Pancreas (tissue), 10 donors: ENCODE results near the gene EGFLAM. TPM values are rescaled to one million over a fixed set of nuclear protein-coding genes. Genes with fewer than 3 reads are reported as not detected.

Source experiments
- ATAC-seq, 4 donors: fragments of 200-7000 bp; cut with Tn5 transposase; one replicate each; pipeline versions ENCODE4 v1.8.0 to v1.9.1; 2020; ENCODE audit warnings: mild to moderate bottlenecking in 4 of 4, moderate library complexity in 4 of 4
- DNase-seq, 6 donors: peaks; one replicate each; pipeline ENCODE4 v3.0.0-alpha.2; 2020
- FAIRE-seq: peaks from 2 replicates; lab custom pipeline; 2012; peaks lifted over from hg19 to GRCh38; lab: Jason Lieb, UNC
- H3K27ac ChIP-seq, 4 donors: fragments of 200-600 bp; sonication (generic); 1 replicate in 3 of 4; 2 replicates in 1 of 4; pipeline versions ENCODE4 v1.5.0 to v1.8.0; 2020
- H3K27me3 ChIP-seq, 4 donors: fragments of 200-600 bp; one replicate each; pipeline ENCODE4 v1.8.0; 2021
- H3K36me3 ChIP-seq, 3 donors: fragments of 200-600 bp; sonication (generic) in 1 of 3; one replicate each; pipeline versions ENCODE4 v1.5.0 to v1.8.0; 2020 to 2021
- H3K4me1 ChIP-seq, 3 donors: fragments of 200-600 bp; one replicate each; pipeline ENCODE4 v1.8.0; 2021
- H3K4me3 ChIP-seq, 4 donors: fragments of 200-600 bp; sonication (generic) in 2 of 4; one replicate each; pipeline versions ENCODE4 v1.5.0 to v1.8.0; 2020 to 2021
- H3K9me3 ChIP-seq, 4 donors: fragments of 200-600 bp; one replicate each; pipeline ENCODE4 v1.8.0; 2021
- WGBS, 2 donors: extraction: QIAGEN DNeasy Blood & Tissue Kit; methylation state at CpG; one replicate each; pipeline ENCODE4 v1.1.7; 2013; 5-methylcytosine and 5-hydroxymethylcytosine counted together
- intact Hi-C, 3 donors: fragments of 100-400 bp; cut with DNase I; formaldehyde crosslinking; loops; one replicate each; pipeline versions ENCODE4 v1.11.1 to v1.14.2; 2022
- polyA plus RNA-seq, 2 donors: library from polyadenylated mRNA; stranded (reverse); fragments of 200-250 nt; gene quantifications; one replicate each; pipeline ENCODE4 v1.2.3, GENCODE V29; 2013
- total RNA-seq, 6 donors: library from RNA; stranded (reverse); fragmentation: NEBNext Ultra II Directional in 4 of 6; extraction: Animal tissue kit (Norgen Biotek cat#: 25700) in 4 of 6; gene quantifications; one replicate each; pipeline versions ENCODE4 v1.2.1 to v1.2.4, GENCODE V29; 2021 to 2023
- TF ChIP-seq, protein P1 (sequence below), 4 donors: fragments of 200-600 bp; sonication (generic) in 3 of 4; IDR thresholded peaks; one replicate each; pipeline versions ENCODE4 v1.5.0 to v1.8.0; 2021; ENCODE audit warnings: antibody characterized with exemption in 4 of 4
- donor health status: healthy with polysubstance abuse.
- donor health status: DM: no; HTN: no; CAD: no; lungs with moderate emphysema.
- donor health status: DM: no; HTN: no; CAD: no.
- donor health status: control.
- donor health status: control.
- donor health status: Bipolar disorder and iron deficiency.
- donor health status: DM: yes; HTN: yes; CAD: no.
- donor health status: DM: no; HTN: no; CAD: no.
- donor health status: DM: no; HTN: no; CAD: no.
- donor health status: DM: yes; HTN: yes; CAD: no.

The EGFLAM gene
- total and polyA plus RNA-seq, 8 donors = 0.73 to 2.4 (median 1.1) TPM

- no peak for ATAC-seq
- Histone ChIP-seq H3K36me3 (no peaks in the 10 kb centered on the region), H3K4me3 (no peak overlapping the region), H3K4me1 (no peaks in the 10 kb centered on the region), H3K27me3 (no peaks in the 10 kb centered on the region), H3K9me3 (no peaks in the 10 kb centered on the region), H3K27ac (no peak overlapping the region)
- WGBS, 2 donors = 77 to 79% methylated on average over 3 of the region's 3 CpGs
- FAIRE-seq = no peak
- TF ChIP-seq, protein P1, sequence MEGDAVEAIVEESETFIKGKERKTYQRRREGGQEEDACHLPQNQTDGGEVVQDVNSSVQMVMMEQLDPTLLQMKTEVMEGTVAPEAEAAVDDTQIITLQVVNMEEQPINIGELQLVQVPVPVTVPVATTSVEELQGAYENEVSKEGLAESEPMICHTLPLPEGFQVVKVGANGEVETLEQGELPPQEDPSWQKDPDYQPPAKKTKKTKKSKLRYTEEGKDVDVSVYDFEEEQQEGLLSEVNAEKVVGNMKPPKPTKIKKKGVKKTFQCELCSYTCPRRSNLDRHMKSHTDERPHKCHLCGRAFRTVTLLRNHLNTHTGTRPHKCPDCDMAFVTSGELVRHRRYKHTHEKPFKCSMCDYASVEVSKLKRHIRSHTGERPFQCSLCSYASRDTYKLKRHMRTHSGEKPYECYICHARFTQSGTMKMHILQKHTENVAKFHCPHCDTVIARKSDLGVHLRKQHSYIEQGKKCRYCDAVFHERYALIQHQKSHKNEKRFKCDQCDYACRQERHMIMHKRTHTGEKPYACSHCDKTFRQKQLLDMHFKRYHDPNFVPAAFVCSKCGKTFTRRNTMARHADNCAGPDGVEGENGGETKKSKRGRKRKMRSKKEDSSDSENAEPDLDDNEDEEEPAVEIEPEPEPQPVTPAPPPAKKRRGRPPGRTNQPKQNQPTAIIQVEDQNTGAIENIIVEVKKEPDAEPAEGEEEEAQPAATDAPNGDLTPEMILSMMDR (IDR thresholded peaks at IDR 0.05) = no peak
- DNase-seq = no peak
- intact Hi-C loops = no loop called here
These were observed 125.3 kb downstream of the EGFLAM start for GRCh38 chr5:38383701-38384100.

GRCh38 chr5:38384396-38384795, 126.0 kb downstream of the EGFLAM start:
- H3K27ac ChIP-seq = no peak overlapping the region
- no peaks in the 10 kb centered on the region for H3K27me3 ChIP-seq
- 80 to 82% methylated on average over 3 of the region's 3 CpGs for WGBS, 2 donors
- no peaks in the 10 kb centered on the region for H3K4me1 ChIP-seq
- no peaks in the 10 kb centered on the region for H3K9me3 ChIP-seq
- H3K4me3 ChIP-seq = no peak overlapping the region
- DNase-seq (no peak), FAIRE-seq (no peak), ATAC-seq (no peak)
- no peaks in the 10 kb centered on the region for H3K36me3 ChIP-seq
- intact Hi-C loops = no loop called here
- TF ChIP-seq, protein P1 (IDR thresholded peaks at IDR 0.05) = no peak

DNA sequence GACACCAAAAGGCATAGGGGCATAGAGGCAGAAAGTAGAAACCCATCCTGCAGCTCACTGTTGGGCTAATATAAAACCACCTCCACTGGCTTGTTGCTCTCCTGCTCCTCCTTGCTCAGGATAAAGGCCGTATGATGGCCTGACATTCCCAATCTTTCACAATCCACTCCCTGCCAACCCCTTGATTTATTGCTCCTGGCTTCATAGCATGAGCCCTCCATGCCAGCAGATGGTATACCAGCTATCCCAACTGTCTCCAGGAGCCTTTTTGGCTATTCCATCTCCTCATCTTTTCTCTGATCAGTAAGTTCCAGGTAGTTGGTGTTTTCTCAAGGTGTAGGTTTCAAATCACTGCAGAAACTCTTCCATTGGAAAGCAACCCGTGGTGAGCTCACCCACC, 128.8 kb downstream of the EGFLAM start:
- Histone ChIP-seq H3K4me3 (no peak overlapping the region), H3K27me3 (no peaks in the 10 kb centered on the region), H3K9me3 (no peaks in the 10 kb centered on the region), H3K27ac (no peak overlapping the region), H3K4me1 (no peaks in the 10 kb centered on the region), H3K36me3 (no peaks in the 10 kb centered on the region)
- TF ChIP-seq, protein P1 (IDR thresholded peaks at IDR 0.05) = no peak
- intact Hi-C loops = no loop called here
- DNase-seq (no peak), ATAC-seq (no peak), FAIRE-seq (no peak)
- 57 to 68% methylated on average over 2 of the region's 2 CpGs for WGBS, 2 donors

DNA sequence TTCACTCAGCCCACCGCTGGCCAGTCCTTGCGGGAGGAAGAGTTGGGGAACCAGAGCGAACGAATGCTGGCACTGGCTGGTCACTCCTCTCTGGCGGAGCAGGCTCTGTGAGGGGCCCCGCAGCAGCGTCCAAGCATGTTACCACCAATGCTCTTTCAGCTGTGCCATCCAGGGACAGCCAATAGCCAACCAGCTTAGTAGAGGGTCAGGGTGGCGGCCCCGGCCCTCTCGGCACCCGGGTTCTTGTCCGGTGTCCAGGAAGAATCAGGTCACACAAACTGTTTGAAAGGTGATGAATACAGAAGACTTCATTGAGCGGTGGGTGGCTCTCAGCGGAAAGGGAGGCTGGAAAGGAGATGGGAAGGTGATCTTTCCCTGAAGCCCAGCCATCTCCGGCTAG, 135.3 kb downstream of the EGFLAM start:
- no peaks in the 10 kb centered on the region for H3K36me3 ChIP-seq
- FAIRE-seq (no peak), DNase-seq (peak in 1 of 6 donors; percentile 39), ATAC-seq (no peak)
- TF ChIP-seq, protein P1 (IDR thresholded peaks at IDR 0.05) = no peak
- H3K4me3 ChIP-seq = no peak overlapping the region
- intact Hi-C loops = no loop called here
- H3K27me3 ChIP-seq = no peaks in the 10 kb centered on the region
- 94 to 96% methylated on average over 15 of the region's 15 CpGs for WGBS, 2 donors
- no peak overlapping the region for H3K27ac ChIP-seq
- no peaks in the 10 kb centered on the region for H3K9me3 ChIP-seq
- H3K4me1 ChIP-seq = no peaks in the 10 kb centered on the region

DNA sequence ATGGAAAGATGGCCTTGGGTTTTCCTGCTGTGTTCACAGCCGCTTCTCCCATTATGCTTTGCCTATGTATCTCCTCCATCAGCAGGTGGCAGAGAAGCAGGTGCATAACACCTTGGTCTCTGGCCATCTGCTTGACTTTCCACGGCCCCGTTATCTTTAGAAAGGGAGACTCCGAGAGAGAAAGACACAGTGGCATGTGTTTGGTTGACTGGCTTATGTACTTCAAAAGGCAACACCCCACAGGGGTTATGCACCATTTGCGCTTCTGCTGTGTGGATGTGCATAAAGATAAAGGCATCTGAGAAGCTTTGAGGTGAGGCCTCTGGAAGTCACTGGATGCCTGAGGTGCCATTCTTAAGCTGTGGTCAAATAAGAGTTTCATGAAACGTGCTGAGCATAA, 138.4 kb downstream of the EGFLAM start:
- Histone ChIP-seq H3K27ac (no peak overlapping the region), H3K4me3 (no peak overlapping the region), H3K27me3 (no peaks in the 10 kb centered on the region), H3K36me3 (no peaks in the 10 kb centered on the region), H3K9me3 (no peaks in the 10 kb centered on the region), H3K4me1 (no peaks in the 10 kb centered on the region)
- ATAC-seq (peak in 1 of 4 donors; percentile 36), FAIRE-seq (no peak), DNase-seq (peak in 1 of 6 donors; percentile 12)
- 28 to 34% methylated on average over 6 of the region's 6 CpGs for WGBS, 2 donors
- intact Hi-C loops = no loop called here
- TF ChIP-seq, protein P1 (IDR thresholded peaks at IDR 0.05) = no peak
